ENCODE data around the gene ETS1.

ETS1 gene

DNA sequence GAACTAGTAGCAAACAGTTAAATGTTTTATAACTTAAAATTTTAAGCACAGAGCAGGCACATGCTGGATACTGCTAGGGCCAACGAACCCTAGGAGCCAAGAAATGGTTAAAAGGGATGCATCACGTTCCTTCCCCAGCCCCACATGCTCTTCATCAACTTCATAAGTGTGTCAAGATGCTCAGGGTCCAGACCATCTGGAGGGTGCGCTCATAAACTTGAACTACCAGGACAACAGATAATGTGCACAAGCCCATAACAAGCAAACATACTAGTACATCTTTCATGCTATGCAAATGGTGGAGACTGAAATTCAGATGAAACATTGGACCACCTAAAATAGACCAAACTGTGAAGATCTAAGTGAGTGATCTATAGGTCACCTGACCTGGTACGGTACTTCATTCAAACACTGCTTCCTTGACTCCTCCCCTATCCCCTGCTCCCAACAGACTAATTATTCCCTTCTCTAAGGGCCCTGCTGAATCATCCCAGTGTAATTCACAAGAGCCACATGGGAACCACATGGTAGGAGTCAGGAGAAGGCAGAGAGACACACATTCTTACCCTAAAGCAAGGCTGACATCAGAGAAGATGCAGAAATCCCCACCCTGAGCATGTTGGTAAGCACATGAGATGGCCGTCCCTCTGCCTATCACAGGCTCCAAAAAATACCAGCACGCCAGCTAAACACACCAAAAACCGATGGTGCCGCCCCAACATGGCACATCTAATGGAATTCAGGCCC, 83.9 kb downstream of the ETS1 start:
- Histone ChIP-seq H3K27me3 (ENCODE audit: low read depth, low read length) (no peaks in the 10 kb centered on the region), H3K27ac (ENCODE audit: low read length) (no peak overlapping the region), H3K4me3 (ENCODE audit: low read length) (no peak overlapping the region), H3K79me2 (ENCODE audit: low read length) (peaks cover 92% of the 10 kb centered on the region), H3K4me2 (ENCODE audit: low read length) (no peak overlapping the region), H3K9ac (ENCODE audit: low read length) (no peak overlapping the region), H3K4me1 (ENCODE audit: low read length) (peaks cover 17% of the 10 kb centered on the region), H2AFZ (ENCODE audit: low read depth, low read length) (no peak overlapping the region), H3K9me3 (ENCODE audit: insufficient read depth, low read length) (no peaks in the 10 kb centered on the region), H3K36me3 (replicated peaks; ENCODE audit: low read depth, low read length) (peaks cover 29% of the 10 kb centered on the region), H4K20me1 (ENCODE audit: insufficient read depth, low read length) (peaks cover 96% of the 10 kb centered on the region)
- TF ChIP-seq CTCF (IDR thresholded peaks at IDR 0.05; ENCODE audit: low read depth, low read length) (no peak), EZH2phosphoT487 (IDR thresholded peaks at IDR 0.05; ENCODE audit: low read depth) (no peak)

DNA sequence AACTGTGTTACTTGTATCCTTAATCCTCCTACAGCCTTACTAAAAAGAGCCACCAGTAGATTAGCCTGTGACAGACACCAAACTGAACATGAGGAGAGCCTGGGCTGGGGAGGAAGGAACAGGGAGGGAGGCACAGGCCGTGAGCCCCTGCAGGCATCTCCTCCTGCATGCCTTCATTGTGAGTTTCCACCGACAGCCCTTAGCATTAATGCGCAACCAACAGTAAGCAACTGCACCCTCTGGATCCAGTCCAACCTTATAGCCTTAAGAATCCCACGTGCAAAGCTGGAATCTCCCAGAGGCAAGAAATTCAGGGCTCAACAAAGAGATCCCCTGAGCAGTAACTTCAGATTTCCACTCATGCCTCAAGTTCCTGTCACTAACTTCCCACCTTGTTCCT, 84.6 kb downstream of the ETS1 start:
- Histone ChIP-seq H3K79me2 (ENCODE audit: low read length) (peaks cover 92% of the 10 kb centered on the region), H3K4me1 (ENCODE audit: low read length) (peaks cover 24% of the 10 kb centered on the region), H3K9ac (ENCODE audit: low read length) (no peak overlapping the region), H3K4me2 (ENCODE audit: low read length) (no peak overlapping the region), H3K4me3 (ENCODE audit: low read length) (no peak overlapping the region), H2AFZ (ENCODE audit: low read depth, low read length) (no peak overlapping the region), H4K20me1 (ENCODE audit: insufficient read depth, low read length) (peaks cover 95% of the 10 kb centered on the region), H3K9me3 (ENCODE audit: insufficient read depth, low read length) (no peaks in the 10 kb centered on the region), H3K27me3 (ENCODE audit: low read depth, low read length) (no peaks in the 10 kb centered on the region), H3K27ac (ENCODE audit: low read length) (no peak overlapping the region), H3K36me3 (replicated peaks; ENCODE audit: low read depth, low read length) (peaks cover 24% of the 10 kb centered on the region)
- TF ChIP-seq EZH2phosphoT487 (IDR thresholded peaks at IDR 0.05; ENCODE audit: low read depth) = no peak
- TF ChIP-seq CTCF (IDR thresholded peaks at IDR 0.05; ENCODE audit: low read depth, low read length) = no peak

DNA sequence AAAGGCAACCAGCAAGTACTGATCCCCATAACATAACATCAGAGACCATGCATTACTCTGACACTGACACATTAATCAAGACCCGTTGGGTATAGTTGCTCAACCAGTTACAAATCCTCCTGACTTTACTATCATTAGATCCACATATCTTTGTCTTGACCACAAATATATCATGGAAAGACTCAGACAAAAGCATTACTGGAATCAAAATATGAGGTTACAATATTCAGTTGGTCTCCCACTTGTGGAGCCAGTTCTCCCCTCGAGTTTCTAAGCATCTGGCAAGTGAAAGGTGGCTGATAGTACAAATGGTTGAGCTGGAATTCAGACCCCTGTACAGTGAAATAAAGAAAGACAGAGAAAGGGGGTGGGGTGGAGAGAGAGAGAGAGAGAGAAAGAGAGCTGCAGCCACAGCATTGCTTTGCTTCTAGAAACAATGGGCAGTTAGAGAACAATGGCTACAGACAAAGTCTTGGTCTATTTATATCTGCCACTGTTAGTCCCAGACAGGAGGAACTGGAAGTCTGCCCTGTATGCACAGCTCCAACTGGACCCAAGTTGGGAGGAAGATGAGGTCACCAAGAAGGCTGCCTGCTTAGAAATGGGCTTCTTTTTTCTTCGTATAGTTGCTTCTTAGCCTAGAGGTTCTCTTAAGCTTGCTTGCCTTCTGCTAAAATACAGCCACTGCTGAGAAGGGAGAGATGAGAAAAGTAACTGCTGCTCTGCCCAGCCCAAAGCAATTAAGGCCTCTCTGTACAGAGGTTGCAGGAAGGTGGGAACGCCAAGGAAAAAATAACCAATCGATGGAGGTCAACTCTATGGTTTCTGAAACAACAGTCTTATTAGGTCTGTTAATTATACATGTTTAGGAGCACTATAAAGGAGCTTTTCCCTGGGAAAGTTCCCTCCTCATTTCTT, 85.5 kb downstream of the ETS1 start:
- Histone ChIP-seq H2AFZ (ENCODE audit: low read depth, low read length) (no peak overlapping the region), H3K9me3 (ENCODE audit: insufficient read depth, low read length) (no peaks in the 10 kb centered on the region), H3K36me3 (replicated peaks; ENCODE audit: low read depth, low read length) (peaks cover 24% of the 10 kb centered on the region), H3K4me1 (ENCODE audit: low read length) (peaks cover 33% of the 10 kb centered on the region), H3K4me3 (ENCODE audit: low read length) (no peak overlapping the region), H3K9ac (ENCODE audit: low read length) (no peak overlapping the region), H4K20me1 (ENCODE audit: insufficient read depth, low read length) (peaks cover 87% of the 10 kb centered on the region), H3K27me3 (ENCODE audit: low read depth, low read length) (no peaks in the 10 kb centered on the region), H3K27ac (ENCODE audit: low read length) (no peak overlapping the region), H3K4me2 (ENCODE audit: low read length) (no peak overlapping the region), H3K79me2 (ENCODE audit: low read length) (peaks cover 91% of the 10 kb centered on the region)
- TF ChIP-seq EZH2phosphoT487 (IDR thresholded peaks at IDR 0.05; ENCODE audit: low read depth) = no peak
- no peak for TF ChIP-seq CTCF (IDR thresholded peaks at IDR 0.05; ENCODE audit: low read depth, low read length)

GRCh38 chr11:128501008-128501407, 86.3 kb downstream of the ETS1 start:
- Histone ChIP-seq H3K9ac (ENCODE audit: low read length) (no peak overlapping the region), H3K36me3 (replicated peaks; ENCODE audit: low read depth, low read length) (peaks cover 21% of the 10 kb centered on the region), H2AFZ (ENCODE audit: low read depth, low read length) (no peak overlapping the region), H3K4me3 (ENCODE audit: low read length) (no peak overlapping the region), H3K4me2 (ENCODE audit: low read length) (no peak overlapping the region), H3K4me1 (ENCODE audit: low read length) (peaks cover 41% of the 10 kb centered on the region), H3K9me3 (ENCODE audit: insufficient read depth, low read length) (no peaks in the 10 kb centered on the region), H4K20me1 (ENCODE audit: insufficient read depth, low read length) (peaks cover 78% of the 10 kb centered on the region), H3K27ac (ENCODE audit: low read length) (no peak overlapping the region), H3K79me2 (ENCODE audit: low read length) (peaks cover 96% of the 10 kb centered on the region), H3K27me3 (ENCODE audit: low read depth, low read length) (no peaks in the 10 kb centered on the region)
- TF ChIP-seq CTCF (IDR thresholded peaks at IDR 0.05; ENCODE audit: low read depth, low read length) = no peak
- TF ChIP-seq EZH2phosphoT487 (IDR thresholded peaks at IDR 0.05; ENCODE audit: low read depth) = no peak
